HG03432 (cell line): ENCODE results near the gene DOCK2.
A peak's percentile ranks its signal among the peaks of the same experiment; 100 is the strongest.
"Not testable (repeated sequence)": the region's sequence is repeated elsewhere in the genome, so short reads cannot be mapped to it uniquely, and the experiment has no call there.

Experiments
- ATAC-seq: cut with Tn5 transposase; IDR thresholded peaks from one replicate; pipeline ENCODE4 v1.9.1; 2021; ENCODE audit warnings: mild to moderate bottlenecking, moderate library complexity; ENCODE audit not compliant: unreplicated experiment

DOCK2 gene

GRCh38 chr5:169751490-169751889, 114.4 kb downstream of the DOCK2 start:
- ATAC-seq, result no peak

GRCh38 chr5:169752566-169752965, 115.5 kb downstream of the DOCK2 start:
- not testable (repeated sequence) for ATAC-seq

GRCh38 chr5:169753795-169754194, 116.7 kb downstream of the DOCK2 start:
- ATAC-seq, result no peak

DNA sequence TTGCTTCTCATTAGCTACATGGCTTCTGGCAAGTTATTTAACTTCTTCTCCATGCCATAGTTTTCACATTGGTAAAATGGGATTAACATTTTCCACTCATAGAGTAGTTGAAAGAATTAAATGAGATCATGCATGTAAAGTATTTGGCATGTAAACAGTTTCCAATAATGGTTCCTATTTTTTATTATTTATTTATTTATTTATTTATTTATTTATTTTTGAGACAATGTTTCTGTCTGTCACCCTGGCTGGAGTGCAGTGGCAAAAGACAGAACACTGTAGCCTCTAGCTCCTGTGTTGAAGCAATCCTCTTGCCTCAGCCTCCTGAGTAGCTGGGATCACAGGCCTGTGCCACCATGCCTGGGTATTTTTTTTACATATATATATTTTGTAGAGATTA, 117.7 kb downstream of the DOCK2 start:
- no peak for ATAC-seq

- no peak for ATAC-seq
These were observed 119.1 kb downstream of the DOCK2 start for GRCh38 chr5:169756071-169756765.

- ATAC-seq, result no peak
These were observed 119.9 kb downstream of the DOCK2 start for GRCh38 chr5:169757016-169757415.

- no peak for ATAC-seq
These were observed 121.8 kb downstream of the DOCK2 start for GRCh38 chr5:169758886-169759285.

GRCh38 chr5:169760229-169760628, 123.2 kb downstream of the DOCK2 start:
- ATAC-seq, result no peak

GRCh38 chr5:169762338-169763095, 125.4 kb downstream of the DOCK2 start:
- ATAC-seq, result no peak

DNA sequence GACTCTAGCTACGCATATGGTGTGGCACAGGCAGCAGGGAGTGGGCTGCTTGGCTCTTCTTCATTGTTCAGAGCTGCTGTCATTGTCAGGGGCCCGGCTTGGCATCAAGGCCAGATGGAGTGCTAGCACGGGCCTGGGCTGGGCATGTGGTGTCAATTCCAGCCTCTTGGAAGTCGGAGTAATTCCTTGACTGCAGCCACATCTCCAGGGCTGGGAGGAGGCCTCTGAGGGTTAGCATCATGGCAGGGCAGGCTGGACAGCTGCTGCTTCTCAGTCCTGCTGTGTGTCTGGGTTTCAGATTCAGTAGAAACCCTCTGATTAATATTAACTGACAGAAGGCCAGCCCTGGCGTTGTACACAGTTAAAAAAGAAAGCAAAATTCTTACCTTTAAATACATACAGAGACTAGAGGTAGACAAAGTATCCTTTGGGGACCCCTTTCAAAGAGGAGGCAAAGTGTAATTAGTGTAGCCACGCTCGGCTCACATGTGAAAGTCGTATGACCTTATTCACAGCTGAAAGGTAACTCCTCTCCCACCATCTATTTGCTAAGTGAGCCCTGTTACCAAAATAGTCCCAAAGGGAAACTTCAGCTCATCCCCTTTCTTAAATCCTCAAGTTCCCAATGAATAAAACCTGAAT, 126.4 kb downstream of the DOCK2 start:
- ATAC-seq, result peak; percentile 86

GRCh38 chr5:169764018-169764378, 126.9 kb downstream of the DOCK2 start:
- no peak for ATAC-seq

DNA sequence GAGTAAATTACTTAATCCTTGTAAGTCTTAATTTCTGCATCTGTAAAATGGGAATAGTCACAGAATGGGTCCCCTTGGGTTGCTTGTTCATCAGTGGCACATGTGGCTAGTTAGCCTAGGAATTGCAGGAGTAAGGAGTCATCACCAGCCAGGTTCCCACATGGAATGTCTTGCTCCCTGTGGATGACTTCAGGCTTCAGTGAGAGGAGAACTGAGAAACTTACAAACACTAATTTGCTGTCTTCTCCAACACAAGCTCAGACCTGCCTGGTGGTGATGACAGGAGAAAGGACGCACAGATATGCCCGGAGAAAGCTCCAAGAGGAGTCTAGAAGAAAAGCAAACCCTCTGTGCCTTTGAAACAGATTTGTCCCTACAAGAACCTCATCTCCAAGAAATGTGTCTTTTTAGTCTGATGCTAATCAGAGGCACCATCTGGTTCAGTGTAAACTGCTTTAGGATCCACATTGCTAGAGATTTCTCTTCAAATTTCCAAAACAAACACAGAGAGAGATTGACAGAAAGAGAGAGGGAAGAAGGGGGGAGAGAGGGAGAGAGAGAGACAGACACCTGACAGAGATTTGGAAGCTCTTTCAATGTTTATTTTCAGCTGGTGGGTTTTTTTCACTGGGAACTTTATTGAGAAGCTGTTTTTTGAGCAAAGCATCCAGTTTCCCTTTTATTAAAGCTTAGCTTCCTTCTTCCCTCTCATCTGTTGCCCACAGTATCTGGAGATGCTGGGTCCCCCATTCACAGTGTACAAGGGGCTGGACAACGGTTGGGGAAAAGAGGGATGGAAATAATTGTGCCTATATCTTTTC, 128.3 kb downstream of the DOCK2 start:
- ATAC-seq, result no peak

DNA sequence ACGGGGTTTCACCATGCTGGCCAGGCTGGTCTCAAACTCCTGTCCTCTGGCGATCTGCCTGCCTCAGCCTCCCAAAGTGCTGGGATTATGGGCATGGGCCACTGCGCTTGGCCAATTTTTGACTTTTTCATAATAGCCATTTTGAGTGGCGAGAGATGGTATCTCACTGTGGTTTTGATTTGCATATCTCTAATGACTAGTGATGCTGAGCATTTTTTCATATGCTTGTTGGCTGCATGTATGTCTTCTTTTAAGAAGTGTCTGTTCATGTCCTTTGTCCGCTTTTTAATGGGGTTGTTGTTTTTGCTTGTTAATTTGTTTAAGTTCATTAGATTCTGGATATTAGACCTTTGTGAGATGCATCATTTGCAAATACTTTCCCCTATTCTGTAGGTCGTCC, 129.9 kb downstream of the DOCK2 start:
- peak; percentile 36 for ATAC-seq

DNA sequence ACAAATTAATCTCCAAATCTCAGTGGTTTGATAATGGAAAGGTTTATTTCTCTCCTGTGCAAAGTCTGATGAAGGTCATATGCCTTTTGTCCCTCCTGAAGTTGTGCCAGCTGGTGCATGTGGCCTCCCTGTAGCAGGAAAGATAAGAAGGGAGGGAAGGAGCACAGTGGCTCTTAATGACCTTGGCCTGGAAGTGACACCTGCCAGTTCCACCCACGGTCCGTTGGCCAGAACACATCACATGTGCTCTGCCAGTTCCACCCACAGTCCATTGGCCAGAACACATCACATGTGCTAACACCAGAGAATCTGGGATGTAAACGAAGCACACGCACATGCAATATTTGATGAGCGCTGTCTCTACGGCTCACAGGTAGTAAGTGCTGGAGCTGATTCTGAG, 130.9 kb downstream of the DOCK2 start:
- ATAC-seq, result no peak

DNA sequence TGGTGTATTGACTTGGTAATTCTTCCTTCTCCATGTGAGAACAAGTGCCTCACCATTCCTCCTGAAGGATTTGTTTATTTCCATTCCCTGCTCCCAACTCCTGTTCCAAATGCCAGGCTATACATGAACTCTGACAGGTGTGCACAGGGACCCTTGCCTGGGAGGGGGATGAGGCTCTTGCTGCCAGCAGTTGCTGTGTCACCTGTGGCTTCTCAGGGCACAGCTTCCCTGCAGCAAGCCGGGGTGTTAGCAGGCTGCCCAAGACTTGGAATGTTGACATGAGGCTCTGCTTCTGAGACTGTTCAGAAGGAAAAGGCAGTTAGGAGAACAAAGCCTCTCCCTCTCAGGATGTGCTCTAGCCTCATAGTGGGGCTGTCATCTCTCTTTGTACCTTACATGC, 131.3 kb downstream of the DOCK2 start:
- no peak for ATAC-seq

- no peak for ATAC-seq
These were observed 133.0 kb downstream of the DOCK2 start for GRCh38 chr5:169770109-169770508.

DNA sequence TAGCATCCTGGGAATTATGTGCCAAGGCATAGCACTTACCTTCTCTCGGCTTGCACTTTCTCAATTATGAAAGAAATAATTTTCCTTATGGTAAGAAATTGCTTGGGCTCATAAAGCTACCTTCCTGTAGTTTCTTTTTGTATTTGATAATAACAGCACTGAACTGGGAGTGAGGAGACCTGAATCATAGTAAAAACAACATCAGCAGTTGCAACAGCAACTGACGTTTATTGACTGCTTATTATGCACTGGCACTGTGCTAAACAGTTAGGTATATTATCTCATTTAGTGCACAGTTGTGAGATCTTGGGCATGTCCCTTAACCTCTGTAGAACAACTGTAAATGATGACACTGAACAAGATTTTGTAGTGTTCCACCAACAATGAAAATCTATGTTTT, 135.2 kb downstream of the DOCK2 start:
- no peak for ATAC-seq

DNA sequence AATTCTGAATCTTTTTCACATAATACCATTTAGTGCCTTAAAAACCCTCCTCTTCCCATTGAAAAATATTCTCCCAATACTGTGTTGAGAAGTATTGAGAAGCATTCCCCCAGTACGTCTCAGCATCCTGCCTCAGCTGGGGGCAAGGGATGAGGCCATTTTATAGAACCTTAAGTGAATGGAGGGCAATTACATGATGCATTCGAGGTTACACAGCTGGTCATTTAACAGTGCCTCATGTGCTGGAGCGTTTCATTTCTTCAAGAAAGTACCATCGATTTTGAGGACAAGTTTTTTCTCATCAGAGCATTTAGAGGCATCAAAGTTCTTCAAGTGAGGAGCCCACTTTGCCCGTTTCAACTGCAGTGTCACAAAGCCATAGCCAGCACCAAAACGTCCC, 135.6 kb downstream of the DOCK2 start:
- ATAC-seq, result no peak

DNA sequence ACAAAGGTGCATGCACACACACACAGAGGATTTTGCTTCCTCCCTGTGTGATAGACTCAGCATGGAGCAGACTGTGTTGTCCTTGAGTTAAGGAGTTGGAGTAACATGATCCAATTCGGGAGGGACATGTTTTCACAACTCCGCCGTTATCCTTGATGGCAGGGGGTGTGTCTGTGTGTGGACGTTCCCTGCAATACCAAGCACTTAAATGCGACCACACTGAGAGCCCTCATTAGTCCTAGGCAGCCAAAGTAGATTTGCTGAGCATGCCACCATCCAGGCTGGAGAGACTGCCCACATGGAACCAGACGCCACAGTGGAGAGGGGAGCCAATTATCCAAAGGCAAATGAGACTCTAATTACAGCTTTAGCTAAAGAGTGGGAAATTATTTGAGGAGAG, 140.1 kb downstream of the DOCK2 start:
- no peak for ATAC-seq

- peak; percentile 95 for ATAC-seq
These were observed 141.8 kb downstream of the DOCK2 start for GRCh38 chr5:169778622-169779596.
